WTC11 (cell line): ENCODE measurements around the gene RHOBTB3. TPM values are rescaled to one million over a fixed set of nuclear protein-coding genes. Genes with fewer than 3 reads are reported as not detected.

ENCODE experiments used
- ATAC-seq: fragments of 200-7000 bp; cut with Tn5 transposase; 2 replicates; pipeline ENCODE4 v1.10.0; 2021; ENCODE audit warnings: mild to moderate bottlenecking, moderate library complexity
- CTCF ChIA-PET: fragments of 300-600 bp; sonication (Branson Sonifier 250); formaldehyde crosslinking; loops from one replicate; lab custom pipeline; 2021; ENCODE audit warnings: antibody characterized with exemption; lab: Charles Lee
- POLR2A ChIA-PET: fragments of 350-600 bp; sonication (Branson Sonifier 250); formaldehyde crosslinking; loops from one replicate; lab custom pipeline; 2021; ENCODE audit warnings: antibody characterized with exemption; lab: Charles Lee
- DNase-seq: peaks from one replicate; pipeline ENCODE4 v3.0.0; 2021; ENCODE audit warnings: low spot score
- H3K27ac Mint-ChIP-seq: 2 replicates; pipeline ENCODE4 v1.8.0; 2021; ENCODE audit warnings: mixed read lengths
- H3K27me3 Mint-ChIP-seq: 2 replicates; pipeline ENCODE4 v1.8.0; 2021; ENCODE audit warnings: low read depth, mild to moderate bottlenecking, moderate library complexity, mixed read lengths
- H3K36me3 Mint-ChIP-seq: 2 replicates; pipeline ENCODE4 v1.8.0; 2021; ENCODE audit warnings: mixed read lengths
- H3K4me1 Mint-ChIP-seq: 2 replicates; pipeline ENCODE4 v1.8.0; 2022; ENCODE audit warnings: mixed read lengths
- H3K4me3 Mint-ChIP-seq: 2 replicates; pipeline ENCODE4 v1.8.0; 2021; ENCODE audit warnings: mild to moderate bottlenecking, moderate library complexity, mixed read lengths
- H3K9me3 Mint-ChIP-seq: 2 replicates; pipeline ENCODE4 v1.8.0; 2021; ENCODE audit warnings: mixed read lengths
- ATF3 ChIP-seq: sonication (generic); formaldehyde crosslinking; conservative IDR thresholded peaks from 2 replicates; pipeline ENCODE4 v1.8.1; 2022; ENCODE audit warnings: mild to moderate bottlenecking, missing genetic modification reagents
- CBFB ChIP-seq: sonication (generic); formaldehyde crosslinking; IDR thresholded peaks from 2 replicates; pipeline ENCODE4 v1.8.1; 2022; ENCODE audit warnings: mild to moderate bottlenecking, low read depth, missing genetic modification reagents
- CDX4 ChIP-seq: fragments of 250-450 bp; sonication (Bioruptor Pico); IDR thresholded peaks from 2 replicates; pipeline ENCODE4 v1.9.0; 2021; ENCODE audit warnings: moderate library complexity, mild to moderate bottlenecking, inconsistent platforms, borderline replicate concordance
- E2F4 ChIP-seq: sonication (generic); formaldehyde crosslinking; IDR thresholded peaks from 2 replicates; pipeline ENCODE4 v1.8.1; 2022; ENCODE audit warnings: low read depth, mild to moderate bottlenecking, moderate library complexity, missing genetic modification reagents, borderline replicate concordance
- ELF4 ChIP-seq: sonication (generic); formaldehyde crosslinking; IDR thresholded peaks from 2 replicates; pipeline ENCODE4 v1.8.1; 2022; ENCODE audit warnings: low read depth, mild to moderate bottlenecking, moderate library complexity, missing genetic modification reagents
- FOXP4 ChIP-seq: sonication (generic); formaldehyde crosslinking; IDR thresholded peaks from 2 replicates; pipeline ENCODE4 v1.8.0; 2022; ENCODE audit warnings: mild to moderate bottlenecking, missing genetic modification reagents
- GABPB1 ChIP-seq: sonication (generic); formaldehyde crosslinking; IDR thresholded peaks from 2 replicates; pipeline ENCODE4 v1.8.1; 2023; ENCODE audit warnings: mild to moderate bottlenecking, missing genetic modification reagents
- GTF2I ChIP-seq: fragments of 250-450 bp; sonication (Bioruptor Pico); conservative IDR thresholded peaks from 2 replicates; pipeline ENCODE4 v1.4.0; 2021; ENCODE audit warnings: mild to moderate bottlenecking
- MAX ChIP-seq: sonication (generic); formaldehyde crosslinking; IDR thresholded peaks from 2 replicates; pipeline ENCODE4 v1.8.0; 2022; ENCODE audit warnings: mild to moderate bottlenecking, missing genetic modification reagents
- NR1H2 ChIP-seq: sonication (generic); formaldehyde crosslinking; IDR thresholded peaks from 2 replicates; pipeline ENCODE4 v1.9.0; 2021; ENCODE audit warnings: mild to moderate bottlenecking, moderate library complexity, missing genetic modification reagents
- TP53 ChIP-seq: sonication (generic); formaldehyde crosslinking; IDR thresholded peaks from 2 replicates; pipeline ENCODE4 v1.8.1; 2023; ENCODE audit warnings: mild to moderate bottlenecking, missing genetic modification reagents
- ZNF232 ChIP-seq: sonication (generic); formaldehyde crosslinking; IDR thresholded peaks from 2 replicates; pipeline ENCODE4 v1.8.0; 2022; ENCODE audit warnings: mild to moderate bottlenecking, missing genetic modification reagents
- ZNF263 ChIP-seq: sonication (generic); formaldehyde crosslinking; IDR thresholded peaks from 2 replicates; pipeline ENCODE4 v1.8.1; 2022; ENCODE audit warnings: low read depth, mild to moderate bottlenecking, moderate library complexity, missing genetic modification reagents
- ZNF425 ChIP-seq: fragments of 250-450 bp; sonication (Bioruptor Pico); conservative IDR thresholded peaks from 2 replicates; pipeline ENCODE4 v1.9.0; 2021; ENCODE audit warnings: mild to moderate bottlenecking
- total RNA-seq: library from RNA; stranded (reverse); gene quantifications from 3 replicates; pipeline ENCODE4 v1.2.3, GENCODE V29; 2021
- TF ChIP-seq, protein P1 (sequence below): fragments of 200-600 bp; IDR thresholded peaks from 2 replicates; pipeline ENCODE4 v1.8.0; 2022; ENCODE audit warnings: antibody characterized with exemption
- TF ChIP-seq, protein P2 (sequence below): sonication (generic); formaldehyde crosslinking; IDR thresholded peaks from 2 replicates; pipeline ENCODE4 v1.8.0; 2022; ENCODE audit warnings: mild to moderate bottlenecking, missing genetic modification reagents
- TF ChIP-seq, protein P3 (sequence below): fragments of 250-450 bp; sonication (Bioruptor Pico); IDR thresholded peaks from 2 replicates; pipeline ENCODE4 v1.8.0; 2021; ENCODE audit warnings: mild to moderate bottlenecking

RHOBTB3 gene
- total RNA-seq, 1 experiment from 2014 or later = 13.8 TPM

DNA sequence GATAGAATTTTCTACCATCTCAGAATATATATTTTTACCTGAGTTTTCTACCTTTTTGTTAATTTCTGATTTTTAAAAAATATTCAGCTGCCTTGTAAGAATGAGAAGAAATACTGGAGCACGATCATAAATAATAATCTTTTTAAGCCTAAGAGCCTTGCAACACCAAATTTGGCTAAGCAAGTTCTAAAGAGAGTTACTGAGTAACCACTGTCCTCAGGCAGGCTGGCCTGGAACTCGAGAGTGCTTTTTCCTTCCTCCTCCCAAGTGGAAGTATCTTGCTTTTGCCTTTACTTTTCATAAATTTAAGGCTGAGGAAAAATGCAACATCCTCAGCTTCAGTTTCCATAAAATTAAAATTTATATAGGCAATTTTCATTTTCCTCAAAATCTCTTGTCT, 70.4 kb downstream of the RHOBTB3 start (continued):
- TF ChIP-seq, protein P1, sequence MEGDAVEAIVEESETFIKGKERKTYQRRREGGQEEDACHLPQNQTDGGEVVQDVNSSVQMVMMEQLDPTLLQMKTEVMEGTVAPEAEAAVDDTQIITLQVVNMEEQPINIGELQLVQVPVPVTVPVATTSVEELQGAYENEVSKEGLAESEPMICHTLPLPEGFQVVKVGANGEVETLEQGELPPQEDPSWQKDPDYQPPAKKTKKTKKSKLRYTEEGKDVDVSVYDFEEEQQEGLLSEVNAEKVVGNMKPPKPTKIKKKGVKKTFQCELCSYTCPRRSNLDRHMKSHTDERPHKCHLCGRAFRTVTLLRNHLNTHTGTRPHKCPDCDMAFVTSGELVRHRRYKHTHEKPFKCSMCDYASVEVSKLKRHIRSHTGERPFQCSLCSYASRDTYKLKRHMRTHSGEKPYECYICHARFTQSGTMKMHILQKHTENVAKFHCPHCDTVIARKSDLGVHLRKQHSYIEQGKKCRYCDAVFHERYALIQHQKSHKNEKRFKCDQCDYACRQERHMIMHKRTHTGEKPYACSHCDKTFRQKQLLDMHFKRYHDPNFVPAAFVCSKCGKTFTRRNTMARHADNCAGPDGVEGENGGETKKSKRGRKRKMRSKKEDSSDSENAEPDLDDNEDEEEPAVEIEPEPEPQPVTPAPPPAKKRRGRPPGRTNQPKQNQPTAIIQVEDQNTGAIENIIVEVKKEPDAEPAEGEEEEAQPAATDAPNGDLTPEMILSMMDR = no peak
- TF ChIP-seq GABPB1 (no peak), ZNF263 (CRISPR knock-in tag) (no peak), ATF3 (CRISPR knock-in tag) (no peak), ZNF232 (CRISPR knock-in tag) (no peak), MAX (CRISPR knock-in tag) (no peak), ZNF425 (CRISPR knock-in tag) (no peak), ELF4 (CRISPR knock-in tag) (no peak)

GRCh38 chr5:95801961-95802360, 70.8 kb downstream of the RHOBTB3 start:
- CTCF ChIA-PET = interaction anchor here (1.4 kb wide), 1 partner anchor 21 kb away, joined by 5 read pairs; no protein-coding TSS in a partner anchor
- POLR2A ChIA-PET = no interaction called here
- H3K36me3 Mint-ChIP-seq = no peaks in the 10 kb centered on the region
- no peak overlapping the region for H3K4me3 Mint-ChIP-seq
- ATAC-seq (no peak), DNase-seq (no peak)
- H3K9me3 Mint-ChIP-seq = peaks cover 16% of the 10 kb centered on the region
- H3K27me3 Mint-ChIP-seq = no peaks in the 10 kb centered on the region
- no peak overlapping the region for H3K27ac Mint-ChIP-seq
- TF ChIP-seq NR1H2 (CRISPR knock-in tag) = no peak
- TF ChIP-seq, protein P2, sequence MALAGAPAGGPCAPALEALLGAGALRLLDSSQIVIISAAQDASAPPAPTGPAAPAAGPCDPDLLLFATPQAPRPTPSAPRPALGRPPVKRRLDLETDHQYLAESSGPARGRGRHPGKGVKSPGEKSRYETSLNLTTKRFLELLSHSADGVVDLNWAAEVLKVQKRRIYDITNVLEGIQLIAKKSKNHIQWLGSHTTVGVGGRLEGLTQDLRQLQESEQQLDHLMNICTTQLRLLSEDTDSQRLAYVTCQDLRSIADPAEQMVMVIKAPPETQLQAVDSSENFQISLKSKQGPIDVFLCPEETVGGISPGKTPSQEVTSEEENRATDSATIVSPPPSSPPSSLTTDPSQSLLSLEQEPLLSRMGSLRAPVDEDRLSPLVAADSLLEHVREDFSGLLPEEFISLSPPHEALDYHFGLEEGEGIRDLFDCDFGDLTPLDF (CRISPR knock-in tag) = no peak
- TF ChIP-seq CDX4 (CRISPR knock-in tag) = no peak
- no peak for TF ChIP-seq CBFB (CRISPR knock-in tag)
- TF ChIP-seq E2F4 (CRISPR knock-in tag) = no peak
- TF ChIP-seq GTF2I = no peak
- TF ChIP-seq TP53 = no peak
- TF ChIP-seq ELF4 (CRISPR knock-in tag) = no peak
- no peak for TF ChIP-seq FOXP4 (CRISPR knock-in tag)
- TF ChIP-seq, protein P3, sequence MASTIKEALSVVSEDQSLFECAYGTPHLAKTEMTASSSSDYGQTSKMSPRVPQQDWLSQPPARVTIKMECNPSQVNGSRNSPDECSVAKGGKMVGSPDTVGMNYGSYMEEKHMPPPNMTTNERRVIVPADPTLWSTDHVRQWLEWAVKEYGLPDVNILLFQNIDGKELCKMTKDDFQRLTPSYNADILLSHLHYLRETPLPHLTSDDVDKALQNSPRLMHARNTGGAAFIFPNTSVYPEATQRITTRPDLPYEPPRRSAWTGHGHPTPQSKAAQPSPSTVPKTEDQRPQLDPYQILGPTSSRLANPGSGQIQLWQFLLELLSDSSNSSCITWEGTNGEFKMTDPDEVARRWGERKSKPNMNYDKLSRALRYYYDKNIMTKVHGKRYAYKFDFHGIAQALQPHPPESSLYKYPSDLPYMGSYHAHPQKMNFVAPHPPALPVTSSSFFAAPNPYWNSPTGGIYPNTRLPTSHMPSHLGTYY (CRISPR knock-in tag) = no peak
- no peaks in the 10 kb centered on the region for H3K4me1 Mint-ChIP-seq
